Panc1 (cell line): ENCODE results near the gene SRRM3. TPM values are rescaled to one million over a fixed set of nuclear protein-coding genes. Genes with fewer than 3 reads are reported as not detected.

Source experiments
- ATAC-seq: fragments of 200-7000 bp; cut with Tn5 transposase; 2 replicates; pipeline ENCODE4 v1.9.1; 2020; ENCODE audit warnings: mild to moderate bottlenecking, moderate library complexity
- BruUV-seq: library from RNA; stranded (reverse); fragments of 400-500 nt; replicated peaks from 2 replicates; lab custom pipeline; 2021; lab: Mats Ljungman, UMichigan
- CTCF ChIA-PET: fragments of 300-600 bp; sonication (Branson Sonifier 250); formaldehyde crosslinking; loops from one replicate; lab custom pipeline; 2022; ENCODE audit warnings: antibody characterized with exemption; lab: Charles Lee
- POLR2A ChIA-PET: fragments of 300-600 bp; sonication (Branson Sonifier 250); formaldehyde crosslinking; loops from one replicate; lab custom pipeline; 2022; ENCODE audit warnings: antibody characterized with exemption; lab: Charles Lee
- DNase-seq: peaks from one replicate; pipeline ENCODE4 v3.0.0-alpha.2; 2010; ENCODE audit warnings: low read depth, low spot score
- H3K27ac ChIP-seq: 2 replicates; pipeline ENCODE4 v1.5.1; 2011; ENCODE audit warnings: mild to moderate bottlenecking, low read length, inconsistent platforms
- H3K27me3 ChIP-seq: fragments of 200-500 bp; sonication (Bioruptor generic); 2 replicates; pipeline ENCODE4 v1.6.0; 2014; ENCODE audit warnings: low read length, inconsistent platforms; ENCODE audit not compliant: control insufficient read depth, insufficient read depth
- H3K36me3 ChIP-seq: fragments of 200-500 bp; sonication (Bioruptor generic); 2 replicates; pipeline ENCODE4 v1.5.1; 2014; ENCODE audit warnings: inconsistent platforms, mild to moderate bottlenecking, low read length, moderate library complexity; ENCODE audit not compliant: control insufficient read depth, insufficient read depth
- H3K4me1 ChIP-seq: 2 replicates; pipeline ENCODE4 v1.5.1; 2011; ENCODE audit warnings: inconsistent platforms, mild to moderate bottlenecking, low read length, moderate library complexity; ENCODE audit not compliant: control insufficient read depth, insufficient read depth
- H3K4me3 ChIP-seq, 2 experiments: 2 replicates each; pipeline ENCODE4 v1.5.1; 2011 to 2012; ENCODE audit warnings: low read depth in 2 of 2, low read length in 2 of 2, mild to moderate bottlenecking in 2 of 2, inconsistent platforms in 1 of 2, moderate library complexity in 1 of 2
- H3K9me3 ChIP-seq: fragments of 200-500 bp; sonication (Bioruptor generic); 2 replicates; pipeline ENCODE4 v1.5.1; 2014; ENCODE audit warnings: low read depth, mild to moderate bottlenecking, inconsistent platforms, low read length, moderate library complexity; ENCODE audit not compliant: control insufficient read depth, insufficient read depth
- POLR2AphosphoS5 ChIP-seq: IDR thresholded peaks from 2 replicates; pipeline ENCODE4 v1.6.1; 2012; ENCODE audit warnings: mild to moderate bottlenecking, low read depth, low read length, moderate library complexity
- REST ChIP-seq, 2 experiments: IDR thresholded peaks; 2 replicates each; pipeline ENCODE4 v1.6.1; 2011 to 2012; ENCODE audit warnings: low read depth in 2 of 2, control low read depth in 1 of 2, low read length in 1 of 2, mild to moderate bottlenecking in 1 of 2, moderate library complexity in 1 of 2; ENCODE audit not compliant: insufficient read depth in 1 of 2
- SIN3A ChIP-seq: IDR thresholded peaks from 2 replicates; pipeline ENCODE4 v1.6.1; 2012; ENCODE audit warnings: low read depth, mild to moderate bottlenecking, low read length, moderate library complexity, borderline replicate concordance; ENCODE audit not compliant: insufficient read depth
- TCF7L2 ChIP-seq: IDR thresholded peaks from 2 replicates; pipeline ENCODE4 v1.6.1; 2011; ENCODE audit warnings: mild to moderate bottlenecking, low read depth, low read length, inconsistent platforms
- in situ Hi-C: cut with HindIII; loops from 2 replicates; pipeline ENCODE4 v1.10.0; 2016; ENCODE audit warnings: low sequenced_read_pairs, low pct_unique_long_range_greater_than_20kb
- intact Hi-C: fragments of 100-400 bp; cut with micrococcal nuclease; formaldehyde crosslinking; loops from one replicate; pipeline ENCODE4 v1.10.0; 2022; ENCODE audit not compliant: unreplicated experiment
- total RNA-seq: library from RNA; stranded (reverse); gene quantifications from one replicate; pipeline ENCODE4 v1.2.1, GENCODE V29; 2021; ENCODE audit not compliant: unreplicated experiment
- TF ChIP-seq, protein P1 (sequence below): fragments of 450-650 bp; IDR thresholded peaks from 2 replicates; pipeline ENCODE4 v1.5.1; 2017; ENCODE audit warnings: mild to moderate bottlenecking

The SRRM3 gene
- total RNA-seq, 1 experiment from 2014 or later = 8.5 TPM

- Histone ChIP-seq H3K27ac (no peak overlapping the region), H3K4me3 (no peak overlapping the region), H3K9me3 (no peaks in the 10 kb centered on the region), H3K4me1 (no peaks in the 10 kb centered on the region), H3K36me3 (no peaks in the 10 kb centered on the region), H3K27me3 (no peaks in the 10 kb centered on the region)
- DNase-seq (no peak), ATAC-seq (no peak)
- TF ChIP-seq SIN3A = no peak
- TF ChIP-seq, protein P1, sequence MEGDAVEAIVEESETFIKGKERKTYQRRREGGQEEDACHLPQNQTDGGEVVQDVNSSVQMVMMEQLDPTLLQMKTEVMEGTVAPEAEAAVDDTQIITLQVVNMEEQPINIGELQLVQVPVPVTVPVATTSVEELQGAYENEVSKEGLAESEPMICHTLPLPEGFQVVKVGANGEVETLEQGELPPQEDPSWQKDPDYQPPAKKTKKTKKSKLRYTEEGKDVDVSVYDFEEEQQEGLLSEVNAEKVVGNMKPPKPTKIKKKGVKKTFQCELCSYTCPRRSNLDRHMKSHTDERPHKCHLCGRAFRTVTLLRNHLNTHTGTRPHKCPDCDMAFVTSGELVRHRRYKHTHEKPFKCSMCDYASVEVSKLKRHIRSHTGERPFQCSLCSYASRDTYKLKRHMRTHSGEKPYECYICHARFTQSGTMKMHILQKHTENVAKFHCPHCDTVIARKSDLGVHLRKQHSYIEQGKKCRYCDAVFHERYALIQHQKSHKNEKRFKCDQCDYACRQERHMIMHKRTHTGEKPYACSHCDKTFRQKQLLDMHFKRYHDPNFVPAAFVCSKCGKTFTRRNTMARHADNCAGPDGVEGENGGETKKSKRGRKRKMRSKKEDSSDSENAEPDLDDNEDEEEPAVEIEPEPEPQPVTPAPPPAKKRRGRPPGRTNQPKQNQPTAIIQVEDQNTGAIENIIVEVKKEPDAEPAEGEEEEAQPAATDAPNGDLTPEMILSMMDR = no peak
- no peak for TF ChIP-seq POLR2AphosphoS5
- no peak for TF ChIP-seq TCF7L2
- no peak for TF ChIP-seq REST (IDR thresholded peaks at IDR 0.05; ENCODE audit: insufficient read depth in 1 of 2, low read depth in 2 of 2, low read length in 1 of 2)
- POLR2A ChIA-PET = no interaction called here
- CTCF ChIA-PET = no interaction called here
- in situ Hi-C loops = no loop called here
- no TSS peak for BruUV-seq
- intact Hi-C loops = no loop called here
These were observed 14.4 kb upstream of the SRRM3 start for GRCh38 chr7:76187272-76187671.

DNA sequence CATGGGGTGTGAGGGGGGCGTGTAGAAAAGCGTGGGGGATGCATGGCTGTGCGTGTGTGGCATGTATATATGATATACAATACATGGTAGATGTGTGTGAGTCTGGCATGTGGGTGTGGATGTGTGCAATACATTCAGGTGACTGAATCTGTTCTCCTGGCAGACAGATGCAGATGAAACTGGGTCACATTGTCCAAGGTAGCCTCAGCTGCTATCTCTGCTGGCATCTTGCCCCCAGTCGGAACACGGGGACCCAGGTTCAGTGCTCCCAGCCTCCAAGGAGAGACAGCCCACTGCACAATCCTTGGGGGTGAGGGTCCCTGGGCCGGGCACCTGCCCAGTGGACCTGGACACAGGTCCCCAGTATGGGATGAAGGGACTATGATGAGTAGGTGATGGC, 12.4 kb upstream of the SRRM3 start:
- no TSS peak for BruUV-seq
- no peak overlapping the region for H3K4me3 ChIP-seq
- no peak for TF ChIP-seq POLR2AphosphoS5
- TF ChIP-seq REST (IDR thresholded peaks at IDR 0.05; ENCODE audit: insufficient read depth in 1 of 2, low read depth in 2 of 2, low read length in 1 of 2) = no peak
- TF ChIP-seq SIN3A = no peak
- TF ChIP-seq TCF7L2 = no peak
- TF ChIP-seq, protein P1 = no peak
- ChIA-PET POLR2A (interaction anchor here (0.6 kb wide), 1 partner anchor 71 kb away, joined by 4 read pairs; no protein-coding TSS in a partner anchor), CTCF (no interaction called here)
- no peaks in the 10 kb centered on the region for H3K9me3 ChIP-seq
- no peaks in the 10 kb centered on the region for H3K36me3 ChIP-seq
- DNase-seq (no peak), ATAC-seq (no peak)
- in situ Hi-C loops = no loop called here
- no peaks in the 10 kb centered on the region for H3K4me1 ChIP-seq
- no peak overlapping the region for H3K27ac ChIP-seq
- H3K27me3 ChIP-seq = no peaks in the 10 kb centered on the region
- intact Hi-C loops = no loop called here
